HG02938 (cell line): ENCODE results near the gene RAET1G.
"Not testable (repeated sequence)": the region's sequence is repeated elsewhere in the genome, so short reads cannot be mapped to it uniquely, and the experiment has no call there.

Source experiments
- ATAC-seq: cut with Tn5 transposase; IDR thresholded peaks from one replicate; pipeline ENCODE4 v1.9.1; 2021; ENCODE audit warnings: mild to moderate bottlenecking, moderate library complexity; ENCODE audit not compliant: unreplicated experiment

The RAET1G gene

GRCh38 chr6:149922642-149923326 lies at the start of gene RAET1G:
RAET1G (minus strand) TSS chr6:149923121; CDS start chr6:149923010, 111 bp downstream.
- no peak for ATAC-seq

GRCh38 chr6:149969635-149970034 lies 46.7 kb upstream of the RAET1G start:
- ATAC-seq, result no peak

GRCh38 chr6:149968909-149969308 lies 46.0 kb upstream of the RAET1G start:
- ATAC-seq, result not testable (repeated sequence)

- not testable (repeated sequence) for ATAC-seq
These were observed 45.1 kb upstream of the RAET1G start for GRCh38 chr6:149967999-149968398.

GRCh38 chr6:149967591-149967990 lies 44.7 kb upstream of the RAET1G start:
- no peak for ATAC-seq

GRCh38 chr6:149966319-149966718 lies 43.4 kb upstream of the RAET1G start:
- ATAC-seq, result not testable (repeated sequence)

GRCh38 chr6:149965194-149966020 lies 42.5 kb upstream of the RAET1G start:
- ATAC-seq, result no peak

- ATAC-seq, result no peak
These were observed 41.6 kb upstream of the RAET1G start for GRCh38 chr6:149964308-149965193.

- peak; percentile 49 for ATAC-seq
These were observed 40.8 kb upstream of the RAET1G start, which contains the start of gene ULBP1 for GRCh38 chr6:149963462-149964307. ULBP1 (plus strand) TSS chr6:149963943; CDS start chr6:149964050, 107 bp downstream.

- ATAC-seq, result no peak
These were observed 40.2 kb upstream of the RAET1G start for GRCh38 chr6:149963212-149963461.

- peak; percentile 36 for ATAC-seq
These were observed 39.7 kb upstream of the RAET1G start for GRCh38 chr6:149962461-149963211.

GRCh38 chr6:149961728-149962425 lies 39.0 kb upstream of the RAET1G start:
- ATAC-seq, result no peak

- ATAC-seq, result no peak
These were observed 37.6 kb upstream of the RAET1G start for GRCh38 chr6:149960488-149960887.

GRCh38 chr6:149959806-149960205 lies 36.9 kb upstream of the RAET1G start:
- not testable (repeated sequence) for ATAC-seq

- ATAC-seq, result not testable (repeated sequence)
These were observed 35.2 kb upstream of the RAET1G start for GRCh38 chr6:149958124-149958523.

- not testable (repeated sequence) for ATAC-seq
These were observed 32.9 kb upstream of the RAET1G start for GRCh38 chr6:149955654-149956317.

GRCh38 chr6:149954984-149955653 lies 32.2 kb upstream of the RAET1G start:
- not testable (repeated sequence) for ATAC-seq
